Renal cortical epithelial cell (primary cell): ENCODE results near the gene TSPAN32. TPM values are rescaled to one million over a fixed set of nuclear protein-coding genes. Genes with fewer than 3 reads are reported as not detected.

Experiments used
- DNase-seq: peaks from one replicate; pipeline ENCODE4 v3.0.0-alpha.2; 2011; ENCODE audit warnings: low read depth
- total RNA-seq: library from RNA; depleted of rRNA; stranded (reverse); fragments of >200 nt; gene quantifications from 2 replicates; pipeline ENCODE4 v1.2.3, GENCODE V29; 2014

The TSPAN32 gene
- total RNA-seq, 1 donor from 2014 or later, result not detected

DNA sequence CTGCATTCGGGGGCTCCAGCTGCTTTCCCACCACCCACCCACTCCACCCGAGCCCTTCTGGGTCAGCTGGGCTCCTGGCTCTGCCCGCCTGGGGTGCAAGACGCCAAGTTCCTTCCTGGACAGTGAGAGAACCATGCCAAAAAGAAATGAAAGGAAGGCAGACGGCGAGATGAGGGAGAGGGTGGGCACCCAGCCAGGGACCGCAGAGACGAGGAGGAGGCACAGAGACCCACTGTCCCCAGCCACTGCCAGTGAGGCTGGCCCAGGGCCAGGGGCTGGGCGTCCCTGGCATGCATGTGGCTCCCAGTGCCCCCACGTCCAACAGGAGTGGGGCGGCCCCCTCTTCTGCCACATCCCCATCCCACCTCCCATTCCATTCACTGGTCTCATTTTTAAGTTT is 64.5 kb downstream of the TSPAN32 start:
- no peak for DNase-seq

DNA sequence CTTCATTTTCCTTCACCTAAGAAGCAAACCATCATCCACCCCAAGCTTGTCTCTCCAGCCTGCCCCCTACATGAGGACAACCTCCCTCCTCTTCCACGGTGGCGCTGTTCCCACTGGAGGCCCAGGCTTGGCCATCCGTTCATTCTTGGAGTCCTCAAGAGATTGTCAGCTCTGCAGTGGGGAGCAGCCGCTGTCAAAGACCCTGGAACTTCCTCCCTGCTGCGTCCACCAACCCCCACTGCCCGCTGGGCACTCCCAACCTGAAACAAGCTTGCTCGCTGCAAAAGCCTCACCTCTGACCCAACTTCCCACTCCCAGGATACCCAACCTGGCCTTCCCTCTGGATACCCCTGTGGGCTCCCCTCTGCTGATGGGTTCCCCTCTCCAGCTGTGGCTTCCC is 64.9 kb downstream of the TSPAN32 start:
- DNase-seq, result no peak

DNA sequence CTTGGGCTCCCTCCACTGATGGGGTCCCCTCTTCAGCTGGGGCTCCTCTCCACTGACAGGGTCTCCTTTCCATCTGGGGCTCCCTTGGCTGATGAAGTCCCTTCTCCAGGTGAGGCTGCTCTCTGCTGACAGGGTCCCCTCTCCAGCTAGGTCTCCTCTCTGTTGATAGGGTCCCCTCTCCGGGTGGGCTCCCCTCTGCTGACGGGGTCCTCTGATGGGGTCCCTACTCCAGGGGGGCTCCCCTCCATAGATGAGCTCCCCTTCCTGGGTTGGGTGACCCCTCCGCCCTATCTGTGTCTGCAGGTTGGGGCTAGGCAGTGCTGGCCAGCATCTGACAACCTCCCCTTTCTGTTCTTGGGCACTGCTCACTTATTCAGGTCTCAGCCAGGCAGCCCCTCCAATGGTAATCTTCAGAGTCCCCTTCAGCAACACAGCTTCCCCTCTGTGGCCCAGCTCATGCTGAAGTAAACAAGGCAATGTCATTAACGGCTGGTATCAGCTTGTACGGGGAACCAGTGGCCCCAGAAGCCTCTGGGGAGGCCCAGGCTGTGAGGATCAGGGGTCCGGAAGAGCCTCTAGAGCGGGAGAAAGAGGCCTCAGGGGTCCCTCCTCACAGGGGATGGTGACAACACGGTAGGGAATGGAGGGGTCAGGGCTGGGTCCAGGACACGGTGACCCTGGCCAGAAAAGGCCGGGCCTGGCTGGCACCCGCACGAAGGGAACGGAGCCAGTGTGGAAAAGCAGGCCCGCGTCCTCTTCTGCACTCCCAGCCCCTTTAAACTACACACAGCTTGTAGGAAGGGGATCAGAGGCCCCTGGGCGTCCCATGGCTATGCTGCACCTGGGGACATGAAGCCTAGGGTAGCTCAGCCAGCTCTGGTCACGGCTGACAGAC is 65.7 kb downstream of the TSPAN32 start:
- DNase-seq, result no peak

Other genes starting within 250 kb of the TSPAN32 start
- 0.75 TPM in 1 of 2 replicates, not detected in the other for gene IGF2, start 162.6 kb upstream of the TSPAN32 start, total RNA-seq
- gene INS, start 140.8 kb upstream of the TSPAN32 start, total RNA-seq, result not detected in 2 replicates
- 0.30 TPM in 1 of 2 replicates, not detected in the other for gene TH, start 130.2 kb upstream of the TSPAN32 start, total RNA-seq
- gene ASCL2, start 31.4 kb upstream of the TSPAN32 start, total RNA-seq, result not detected in 2 replicates
- gene C11orf21, start 95 bp upstream of the TSPAN32 start, total RNA-seq, result 0.10 TPM in 1 of 2 replicates, not detected in the other
- 131 and 666 TPM in 2 replicates for gene CD81, start 75.3 kb downstream of the TSPAN32 start, total RNA-seq
- gene TSSC4, start 98.7 kb downstream of the TSPAN32 start, total RNA-seq, result 46.1 and 73.3 TPM in 2 replicates
- 0.05 TPM in 1 of 2 replicates, not detected in the other for gene TRPM5, start 142.5 kb downstream of the TSPAN32 start, total RNA-seq
- gene KCNQ1, start 143.0 kb downstream of the TSPAN32 start, total RNA-seq, result 0.35 and 1.1 TPM in 2 replicates